ENCODE results near the gene HSFY1. TPM values are rescaled to one million over a fixed set of nuclear protein-coding genes. Genes with fewer than 3 reads are reported as not detected.
"Not testable (repeated sequence)": the region's sequence is repeated elsewhere in the genome, so short reads cannot be mapped to it uniquely, and the experiment has no call there.

HSFY1 gene, protein sequence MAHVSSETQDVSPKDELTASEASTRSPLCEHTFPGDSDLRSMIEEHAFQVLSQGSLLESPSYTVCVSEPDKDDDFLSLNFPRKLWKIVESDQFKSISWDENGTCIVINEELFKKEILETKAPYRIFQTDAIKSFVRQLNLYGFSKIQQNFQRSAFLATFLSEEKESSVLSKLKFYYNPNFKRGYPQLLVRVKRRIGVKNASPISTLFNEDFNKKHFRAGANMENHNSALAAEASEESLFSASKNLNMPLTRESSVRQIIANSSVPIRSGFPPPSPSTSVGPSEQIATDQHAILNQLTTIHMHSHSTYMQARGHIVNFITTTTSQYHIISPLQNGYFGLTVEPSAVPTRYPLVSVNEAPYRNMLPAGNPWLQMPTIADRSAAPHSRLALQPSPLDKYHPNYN
- total RNA-seq (2014; rRNA removed; shearing (Covaris generic)) = not detected in 2 replicates

DNA sequence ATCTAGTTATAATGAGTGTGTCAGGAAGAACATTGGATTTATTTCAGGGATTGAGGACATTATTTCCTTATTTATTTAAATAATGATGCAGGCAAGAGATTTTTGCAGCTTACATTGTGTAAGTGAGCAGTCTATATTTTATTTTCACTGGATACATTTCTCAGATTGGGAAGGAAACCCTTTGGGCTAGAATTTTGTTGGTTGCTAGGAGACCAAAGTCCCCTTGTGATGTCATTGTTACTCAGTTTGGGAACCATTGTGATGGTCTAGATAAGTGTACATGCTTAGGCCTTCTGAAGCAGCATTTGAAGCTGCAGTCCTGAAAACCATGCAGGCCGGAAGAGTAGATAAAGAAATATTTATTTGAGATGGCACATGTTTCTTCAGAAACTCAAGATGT lies at the start of gene HSFY1:
Gene HSFY1, plus strand, starts transcription at position 301 of the 400 bp plus-strand sequence. Its CDS starts 68 bp downstream, at position 369.
- DNase-seq (ENCODE audit: low spot score); in situ Hi-C loops (cut with HindIII; ENCODE audit: low sequenced_read_pairs): not testable (repeated sequence)

DNA sequence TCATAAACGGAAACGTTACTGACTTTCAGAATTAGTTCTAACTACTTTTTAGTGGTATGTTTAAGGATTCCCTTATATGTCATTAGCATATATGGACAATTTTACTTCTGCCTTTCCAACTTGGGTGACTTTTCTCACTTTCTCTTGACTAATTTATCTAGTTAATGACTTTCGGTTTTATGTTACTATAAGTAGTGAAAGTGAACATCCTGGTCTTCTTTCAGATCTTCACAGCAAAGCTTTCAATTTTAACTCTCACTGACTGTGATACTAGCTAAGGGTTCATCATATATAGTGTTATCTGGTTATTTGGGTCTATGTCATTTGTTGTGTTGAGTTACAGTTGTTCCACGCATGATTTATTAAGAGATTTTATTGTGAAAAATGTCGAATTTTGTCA lies 42.3 kb upstream of the HSFY1 start:
- in situ Hi-C loops (cut with HindIII; ENCODE audit: low sequenced_read_pairs); DNase-seq (ENCODE audit: low spot score): not testable (repeated sequence)

DNA sequence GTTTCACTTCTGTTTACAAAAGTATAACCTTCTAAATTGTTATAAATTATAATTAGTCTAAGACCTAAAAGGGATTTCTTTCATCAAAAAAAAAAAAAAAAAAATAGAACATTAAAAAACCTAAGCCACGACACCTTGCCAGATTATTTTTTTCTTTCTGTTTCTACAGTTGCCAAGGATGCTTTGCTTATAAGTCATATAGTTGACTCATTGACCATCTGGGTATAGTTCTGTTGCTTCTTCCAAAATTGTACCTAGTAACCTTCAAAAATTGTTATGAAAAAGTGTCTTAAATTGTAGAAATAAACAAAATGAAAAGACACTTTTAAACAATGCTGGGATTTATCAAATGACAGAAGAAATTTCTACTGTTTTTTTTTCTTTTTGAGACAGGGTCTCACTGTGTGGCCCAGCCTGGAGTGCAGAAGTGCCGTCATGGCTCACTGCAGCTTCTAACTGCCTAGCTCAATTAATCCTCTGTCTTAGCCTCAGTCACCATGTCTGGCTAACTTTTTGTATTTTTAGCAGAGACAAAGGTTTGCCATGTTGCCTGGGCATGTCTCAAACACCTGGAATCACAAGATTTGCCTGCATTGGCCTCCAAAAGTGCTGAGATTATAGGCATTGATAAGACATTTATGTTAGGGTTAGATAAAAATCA lies 15.4 kb upstream of the HSFY1 start:
- in situ Hi-C loops (cut with HindIII; ENCODE audit: low sequenced_read_pairs); DNase-seq (ENCODE audit: low spot score): not testable (repeated sequence)

GRCh38 chrY:18538952-18539351 lies 7.6 kb upstream of the HSFY1 start:
- DNase-seq (ENCODE audit: low spot score); in situ Hi-C loops (cut with HindIII; ENCODE audit: low sequenced_read_pairs): not testable (repeated sequence)

- in situ Hi-C loops (cut with HindIII; ENCODE audit: low sequenced_read_pairs); DNase-seq (ENCODE audit: low spot score): not testable (repeated sequence)
These were observed 6.6 kb downstream of the HSFY1 start for GRCh38 chrY:18553132-18553531.

DNA sequence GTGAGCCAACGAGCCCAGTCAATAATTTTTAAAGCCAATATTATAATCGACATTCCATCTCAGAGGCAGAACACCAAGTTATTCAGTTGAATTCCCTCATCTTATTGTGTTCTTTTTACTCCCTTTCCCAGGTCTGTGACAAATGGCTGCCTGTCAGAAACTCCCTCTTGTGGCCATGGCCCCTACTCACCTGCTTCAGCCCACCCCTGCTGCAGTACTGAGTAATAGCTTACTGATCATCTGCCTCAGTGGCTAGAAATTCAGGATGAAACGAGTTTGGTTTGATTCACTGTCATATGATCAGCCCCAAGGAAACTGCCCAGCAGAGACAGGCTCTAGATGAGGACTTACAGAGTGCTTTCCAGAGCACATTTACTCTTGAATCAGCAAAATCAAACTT lies 19.4 kb downstream of the HSFY1 start:
- in situ Hi-C loops (cut with HindIII; ENCODE audit: low sequenced_read_pairs) = not testable (repeated sequence)

More for the DNA sequence above, 19.4 kb downstream of the HSFY1 start:
- not testable (repeated sequence) for DNase-seq (ENCODE audit: low spot score)

Other genes with a start within 250 kb of the HSFY1 start
- not detected in 2 replicates for gene HSFY2, start 227.0 kb downstream of the HSFY1 start, total RNA-seq (2014; rRNA removed; shearing (Covaris generic))

All from G401 (cell line).